VCaP (cell line): ENCODE data around the gene RTKN.

Experiments
- H3K27ac ChIP-seq: fragments of 450-650 bp; 2 replicates; pipeline ENCODE4 v1.5.1; 2017
- CTCF ChIP-seq: fragments of 450-650 bp; conservative IDR thresholded peaks from 2 replicates; pipeline ENCODE4 v1.5.1; 2017; ENCODE audit warnings: mild to moderate bottlenecking, moderate library complexity

RTKN gene

GRCh38 chr2:74396149-74396548 lies 45.6 kb downstream of the RTKN start:
- no peak overlapping the region for H3K27ac ChIP-seq
- no peak for TF ChIP-seq CTCF

DNA sequence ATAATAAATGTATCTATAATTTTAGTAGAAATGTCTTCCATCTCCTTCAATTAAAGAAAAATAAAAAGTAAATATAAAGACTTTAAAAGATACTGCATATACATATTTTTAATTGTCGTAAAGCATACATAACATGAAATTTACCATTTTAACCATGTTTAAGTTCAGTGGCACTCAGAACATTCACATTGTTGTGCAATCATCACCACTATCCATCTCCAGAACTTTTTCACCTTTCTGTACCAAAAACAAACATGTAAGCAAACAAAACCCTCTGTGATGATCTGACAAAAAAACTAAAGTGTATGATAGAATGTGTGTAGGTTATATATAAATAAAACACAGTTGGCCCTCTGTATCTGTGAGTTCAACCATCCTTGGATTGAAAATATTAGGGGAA lies 48.2 kb downstream of the RTKN start:
- 0 out of 2 replicates have a peak overlapping the region, but pooled peaks have one; percentile 0 for H3K27ac ChIP-seq
- no peak for TF ChIP-seq CTCF

DNA sequence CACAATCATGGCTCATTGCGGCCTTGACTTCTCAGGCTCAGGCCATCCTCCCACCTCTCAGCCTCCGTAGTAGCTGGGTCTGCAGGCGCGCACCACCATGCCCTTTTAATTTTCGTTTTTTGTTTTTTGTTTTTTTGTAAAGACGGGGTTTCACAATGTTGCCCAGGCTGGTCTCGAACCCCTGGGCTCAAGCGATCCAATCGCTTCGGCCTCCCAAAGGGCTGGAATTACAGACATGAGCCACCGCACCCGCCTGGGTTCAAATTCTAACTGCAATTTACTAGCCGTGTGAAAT lies 49.3 kb downstream of the RTKN start:
- peak overlapping the region; percentile 92; the same call in 1 of the 2 replicates for H3K27ac ChIP-seq

GRCh38 chr2:74391580-74392448 lies 49.9 kb downstream of the RTKN start:
- H3K27ac ChIP-seq, result peak overlapping the region; percentile 92

More for the DNA sequence above, 49.3 kb downstream of the RTKN start:
- TF ChIP-seq CTCF, result no peak

DNA sequence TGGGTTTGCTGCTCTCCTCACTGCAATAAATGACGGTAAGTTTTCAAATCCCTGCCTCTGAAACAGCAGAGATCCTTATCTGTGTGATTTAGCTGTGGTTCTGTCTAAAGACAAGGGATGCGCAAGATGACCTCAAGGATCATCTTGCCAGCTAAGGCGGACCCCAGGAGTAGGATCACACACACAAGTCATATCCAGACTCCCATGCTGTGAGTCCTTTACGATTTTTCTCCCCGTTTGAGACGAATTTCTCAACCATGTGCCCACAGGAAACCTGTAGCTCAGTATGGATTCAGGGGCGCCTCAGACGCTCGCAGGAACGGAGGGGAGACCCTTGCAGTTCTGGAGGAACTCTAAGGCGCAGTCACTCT lies 50.5 kb downstream of the RTKN start:
- peak overlapping the region; percentile 92 for H3K27ac ChIP-seq
- no peak for TF ChIP-seq CTCF

More at GRCh38 chr2:74391580-74392448, 49.9 kb downstream of the RTKN start:
- TF ChIP-seq CTCF, result peak; percentile 97

DNA sequence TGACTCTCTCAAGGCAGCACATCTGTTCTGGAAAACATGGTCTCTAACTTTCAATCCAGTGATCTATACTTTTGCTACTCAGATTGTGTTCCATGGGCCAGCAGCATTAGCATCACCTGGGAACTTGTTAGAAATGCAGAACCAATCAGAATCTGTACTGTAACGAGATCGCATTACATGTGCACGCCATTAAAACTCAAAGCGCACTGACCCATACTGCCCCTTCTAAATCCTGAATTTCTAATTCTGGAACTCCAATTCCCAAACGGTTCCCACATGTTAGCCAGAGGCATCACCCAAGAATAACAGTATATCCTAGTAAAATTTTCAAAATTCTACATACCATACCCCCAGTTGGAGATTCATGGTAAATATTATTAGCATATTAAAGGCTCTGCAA lies 51.1 kb downstream of the RTKN start:
- TF ChIP-seq CTCF, result no peak
- H3K27ac ChIP-seq, result peak overlapping the region; percentile 92

GRCh38 chr2:74387346-74387745 lies 54.4 kb downstream of the RTKN start:
- TF ChIP-seq CTCF, result no peak
- no peak overlapping the region for H3K27ac ChIP-seq
